ENCODE measurements around the gene KPTN.

DNA sequence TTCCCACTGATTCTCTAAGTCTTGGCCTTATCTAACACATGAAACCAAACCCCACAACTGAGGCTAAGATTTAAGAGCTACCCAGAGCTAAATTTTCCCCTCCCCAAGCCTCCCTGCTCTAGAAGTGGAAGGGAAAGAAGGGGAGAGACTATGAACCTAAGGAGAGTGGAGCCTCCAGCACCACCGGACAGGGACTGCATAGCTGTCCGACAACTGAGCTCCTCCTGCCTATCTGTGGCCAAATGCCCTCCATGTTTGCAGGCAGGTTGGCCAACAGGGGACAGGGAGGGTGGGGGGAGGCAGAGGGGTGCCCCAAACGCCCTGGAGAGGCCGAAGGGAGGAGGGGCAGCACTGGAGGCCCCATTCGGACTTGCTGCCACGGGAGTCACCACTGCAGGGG, 36.8 kb upstream of the KPTN start:
- TF ChIP-seq POLR2AphosphoS5 (IDR thresholded peaks at IDR 0.05) (no peak), POLR2A (IDR thresholded peaks at IDR 0.05) (no peak)
- TF ChIP-seq, protein P1, sequence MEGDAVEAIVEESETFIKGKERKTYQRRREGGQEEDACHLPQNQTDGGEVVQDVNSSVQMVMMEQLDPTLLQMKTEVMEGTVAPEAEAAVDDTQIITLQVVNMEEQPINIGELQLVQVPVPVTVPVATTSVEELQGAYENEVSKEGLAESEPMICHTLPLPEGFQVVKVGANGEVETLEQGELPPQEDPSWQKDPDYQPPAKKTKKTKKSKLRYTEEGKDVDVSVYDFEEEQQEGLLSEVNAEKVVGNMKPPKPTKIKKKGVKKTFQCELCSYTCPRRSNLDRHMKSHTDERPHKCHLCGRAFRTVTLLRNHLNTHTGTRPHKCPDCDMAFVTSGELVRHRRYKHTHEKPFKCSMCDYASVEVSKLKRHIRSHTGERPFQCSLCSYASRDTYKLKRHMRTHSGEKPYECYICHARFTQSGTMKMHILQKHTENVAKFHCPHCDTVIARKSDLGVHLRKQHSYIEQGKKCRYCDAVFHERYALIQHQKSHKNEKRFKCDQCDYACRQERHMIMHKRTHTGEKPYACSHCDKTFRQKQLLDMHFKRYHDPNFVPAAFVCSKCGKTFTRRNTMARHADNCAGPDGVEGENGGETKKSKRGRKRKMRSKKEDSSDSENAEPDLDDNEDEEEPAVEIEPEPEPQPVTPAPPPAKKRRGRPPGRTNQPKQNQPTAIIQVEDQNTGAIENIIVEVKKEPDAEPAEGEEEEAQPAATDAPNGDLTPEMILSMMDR (IDR thresholded peaks at IDR 0.05 in 8 of 11, conservative IDR thresholded peaks at IDR 0.05 in 3 of 11), result no peak
